Breast epithelium (tissue), 4 donors: ENCODE results near the gene MTERF4. TPM values are rescaled to one million over a fixed set of nuclear protein-coding genes. Genes with fewer than 3 reads are reported as not detected.

Experiments used
- DNase-seq, 2 donors: peaks; one replicate each; pipeline ENCODE4 v3.0.0-alpha.2; 2019; ENCODE audit warnings: low spot score in 2 of 2
- H3K27ac ChIP-seq, 2 donors: fragments of 200-600 bp; sonication (generic) in 1 of 2; one replicate each; pipeline ENCODE4 v1.5.1; 2016 to 2019; ENCODE audit warnings: mild to moderate bottlenecking in 1 of 2
- H3K27me3 ChIP-seq, 2 donors: fragments of 200-600 bp; sonication (generic) in 1 of 2; one replicate each; pipeline versions ENCODE4 v1.5.1 to v1.6.0; 2017 to 2019; ENCODE audit warnings: control low read depth in 1 of 2, mild to moderate bottlenecking in 1 of 2
- H3K36me3 ChIP-seq: fragments of 200-600 bp; one replicate; pipeline ENCODE4 v1.5.1; 2019
- H3K4me1 ChIP-seq, 2 donors: fragments of 200-600 bp; sonication (generic); one replicate each; pipeline ENCODE4 v1.5.1; 2016 to 2019; ENCODE audit warnings: control low read depth in 1 of 2
- H3K4me3 ChIP-seq, 3 donors: fragments of 200-600 bp; sonication (generic); 1 replicate in 2 of 3; 2 replicates in 1 of 3; pipeline ENCODE4 v1.5.1; 2016 to 2019; ENCODE audit warnings: mild to moderate bottlenecking in 3 of 3, moderate library complexity in 2 of 3
- H3K9me3 ChIP-seq, 2 donors: fragments of 200-600 bp; sonication (generic) in 1 of 2; one replicate each; pipeline ENCODE4 v1.5.1; 2016 to 2019; ENCODE audit warnings: control low read depth in 1 of 2
- CTCF ChIP-seq, 3 donors: fragments of 450-650 bp; IDR thresholded peaks; one replicate each; pipeline ENCODE4 v1.5.1; 2016 to 2017; ENCODE audit warnings: antibody characterized with exemption in 3 of 3, mild to moderate bottlenecking in 3 of 3, moderate library complexity in 3 of 3
- POLR2A ChIP-seq: fragments of 450-650 bp; IDR thresholded peaks from one replicate; pipeline ENCODE4 v1.6.1; 2016; ENCODE audit warnings: antibody characterized with exemption, mild to moderate bottlenecking, moderate library complexity
- POLR2AphosphoS5 ChIP-seq, 3 donors: sonication (generic); formaldehyde crosslinking; IDR thresholded peaks; one replicate each; pipeline ENCODE4 v1.6.1; 2017; ENCODE audit warnings: antibody characterized with exemption in 3 of 3
- intact Hi-C: fragments of 100-400 bp; cut with DNase I; formaldehyde crosslinking; loops from one replicate; pipeline ENCODE4 v1.15.1; 2023; ENCODE audit warnings: low total_unique reads
- total RNA-seq, 3 donors: library from RNA; depleted of rRNA; stranded (reverse); fragments of >200 nt; gene quantifications; one replicate each; pipeline ENCODE4 v1.1.0, GENCODE V29; 2016

Gene MTERF4
- total RNA-seq, 3 donors from 2014 or later = 35.7 to 54.6 (median 50.2) TPM

GRCh38 chr2:241050624-241051577 is 51.2 kb downstream of the MTERF4 start:
- no peaks in the 10 kb centered on the region for H3K27me3 ChIP-seq
- no peak overlapping the region for H3K4me3 ChIP-seq
- intact Hi-C loops = no loop called here
- no peaks in the 10 kb centered on the region for H3K36me3 ChIP-seq
- H3K4me1 ChIP-seq = no peaks in the 10 kb centered on the region
- no peak overlapping the region for H3K27ac ChIP-seq
- no peak for TF ChIP-seq POLR2AphosphoS5 (IDR thresholded peaks at IDR 0.05)
- no peak for TF ChIP-seq CTCF (IDR thresholded peaks at IDR 0.05)
- TF ChIP-seq POLR2A = no peak
- H3K9me3 ChIP-seq = no peaks in the 10 kb centered on the region
- peak in 1 of 2 donors; percentile 13 for DNase-seq

- intact Hi-C loops = no loop called here
- no peaks in the 10 kb centered on the region for H3K9me3 ChIP-seq
- H3K27ac ChIP-seq = no peak overlapping the region
- H3K27me3 ChIP-seq = no peaks in the 10 kb centered on the region
- H3K36me3 ChIP-seq = no peaks in the 10 kb centered on the region
- H3K4me1 ChIP-seq = no peaks in the 10 kb centered on the region
- no peak for TF ChIP-seq POLR2AphosphoS5 (IDR thresholded peaks at IDR 0.05)
- no peak for TF ChIP-seq CTCF (IDR thresholded peaks at IDR 0.05)
- no peak for TF ChIP-seq POLR2A
- H3K4me3 ChIP-seq = no peak overlapping the region
- DNase-seq = peak in 1 of 2 donors; percentile 14
Observed at GRCh38 chr2:241049739-241050623, 52.1 kb downstream of the MTERF4 start.

- no peaks in the 10 kb centered on the region for H3K4me1 ChIP-seq
- DNase-seq = peak in 1 of 2 donors; percentile 10
- intact Hi-C loops = no loop called here
- no peaks in the 10 kb centered on the region for H3K9me3 ChIP-seq
- no peaks in the 10 kb centered on the region for H3K27me3 ChIP-seq
- H3K36me3 ChIP-seq = no peaks in the 10 kb centered on the region
- H3K4me3 ChIP-seq = no peak overlapping the region
- no peak overlapping the region for H3K27ac ChIP-seq
- no peak for TF ChIP-seq CTCF (IDR thresholded peaks at IDR 0.05)
- TF ChIP-seq POLR2AphosphoS5 (IDR thresholded peaks at IDR 0.05) = no peak
- no peak for TF ChIP-seq POLR2A
Observed at GRCh38 chr2:241048949-241049343, 53.1 kb downstream of the MTERF4 start.

GRCh38 chr2:241048149-241048948 is 53.7 kb downstream of the MTERF4 start:
- H3K27ac ChIP-seq = no peak overlapping the region
- H3K9me3 ChIP-seq = no peaks in the 10 kb centered on the region
- H3K27me3 ChIP-seq = no peaks in the 10 kb centered on the region
- intact Hi-C loops = no loop called here
- H3K4me3 ChIP-seq = no peak overlapping the region
- TF ChIP-seq POLR2AphosphoS5 (IDR thresholded peaks at IDR 0.05) (no peak), POLR2A (no peak), CTCF (IDR thresholded peaks at IDR 0.05) (no peak)
- H3K36me3 ChIP-seq = no peaks in the 10 kb centered on the region
- no peaks in the 10 kb centered on the region for H3K4me1 ChIP-seq
- peak in 1 of 2 donors; percentile 13 for DNase-seq
